HFFc6 (cell line): ENCODE data around the gene CDC123. TPM values are rescaled to one million over a fixed set of nuclear protein-coding genes. Genes with fewer than 3 reads are reported as not detected.
"Not testable (repeated sequence)": the region's sequence is repeated elsewhere in the genome, so short reads cannot be mapped to it uniquely, and the experiment has no call there.

Experiments used
- DNase-seq: peaks from one replicate; pipeline ENCODE4 v3.0.0-alpha.2; 2018
- H3K27ac Mint-ChIP-seq: 2 replicates; pipeline ENCODE4 v1.8.0; 2020; ENCODE audit warnings: mild to moderate bottlenecking, mixed read lengths
- H3K27me3 Mint-ChIP-seq: 2 replicates; pipeline ENCODE4 v1.8.0; 2021; ENCODE audit warnings: mild to moderate bottlenecking, moderate library complexity, mixed read lengths; ENCODE audit not compliant: insufficient read depth
- H3K36me3 Mint-ChIP-seq: 2 replicates; pipeline ENCODE4 v1.8.0; 2021; ENCODE audit warnings: low read depth, mixed read lengths
- H3K4me1 Mint-ChIP-seq: 2 replicates; pipeline ENCODE4 v1.8.0; 2020; ENCODE audit warnings: low read depth, mixed read lengths
- H3K4me3 Mint-ChIP-seq: 2 replicates; pipeline ENCODE4 v1.8.0; 2020; ENCODE audit warnings: mild to moderate bottlenecking, moderate library complexity, mixed read lengths
- H3K9me3 Mint-ChIP-seq: 2 replicates; pipeline ENCODE4 v1.8.0; 2020; ENCODE audit warnings: mild to moderate bottlenecking, mixed read lengths
- CTCF ChIP-seq: fragments of 200-600 bp; sonication (generic); IDR thresholded peaks from 2 replicates; pipeline ENCODE4 v1.5.0; 2021; ENCODE audit warnings: antibody characterized with exemption, mild to moderate bottlenecking
- total RNA-seq, 6 experiments: library from RNA; stranded (reverse); fragmentation: NEBNext Ultra II Directional; extraction: Animal tissue kit (Norgen Biotek cat#: 25700); gene quantifications; 2 replicates in 1 of 6; 3 replicates in 5 of 6; pipeline ENCODE4 v1.2.3, GENCODE V29; 2021

The CDC123 gene
- total RNA-seq, 6 experiments from 2014 or later: 90.9 to 116 (median 99.5) TPM

GRCh38 chr10:12214763-12215218 is 18.8 kb downstream of the CDC123 start:
- DNase-seq: peak; percentile 37
- Mint-ChIP-seq H3K4me3 (no peak overlapping the region), H3K27ac (peak overlapping the region; percentile 36), H3K4me1 (peaks cover 13% of the 10 kb centered on the region), H3K27me3 (no peaks in the 10 kb centered on the region), H3K36me3 (peaks cover 34% of the 10 kb centered on the region), H3K9me3 (no peaks in the 10 kb centered on the region)
- TF ChIP-seq CTCF: peak; percentile 90

- Mint-ChIP-seq H3K27ac (peak overlapping the region; percentile 21; the same call in 1 of the 2 replicates), H3K4me1 (peaks cover 36% of the 10 kb centered on the region), H3K9me3 (no peaks in the 10 kb centered on the region; the same call in 1 of the 2 replicates), H3K27me3 (peaks cover 4% of the 10 kb centered on the region; the same call in 1 of the 2 replicates), H3K36me3 (peaks cover 39% of the 10 kb centered on the region), H3K4me3 (no peak overlapping the region)
- DNase-seq: no peak
- TF ChIP-seq CTCF: no peak
Observed at GRCh38 chr10:12218991-12219390, 23.0 kb downstream of the CDC123 start.

- peaks cover 4% of the 10 kb centered on the region; the same call in 1 of the 2 replicates for H3K27me3 Mint-ChIP-seq
- H3K9me3 Mint-ChIP-seq: no peaks in the 10 kb centered on the region; the same call in 1 of the 2 replicates
- H3K27ac Mint-ChIP-seq: peak overlapping the region; percentile 86
- TF ChIP-seq CTCF: no peak
- no peak for DNase-seq
- peaks cover 27% of the 10 kb centered on the region for H3K4me1 Mint-ChIP-seq
- peaks cover 47% of the 10 kb centered on the region for H3K36me3 Mint-ChIP-seq
- no peak overlapping the region for H3K4me3 Mint-ChIP-seq
Observed at GRCh38 chr10:12221323-12222298, 25.6 kb downstream of the CDC123 start.

- Mint-ChIP-seq H3K9me3 (no peaks in the 10 kb centered on the region; the same call in 1 of the 2 replicates), H3K27ac (no peak overlapping the region), H3K27me3 (peaks cover 3% of the 10 kb centered on the region; the same call in 1 of the 2 replicates), H3K4me3 (no peak overlapping the region), H3K36me3 (peaks cover 37% of the 10 kb centered on the region), H3K4me1 (peaks cover 21% of the 10 kb centered on the region)
- DNase-seq: no peak
- TF ChIP-seq CTCF: no peak
Observed at GRCh38 chr10:12225444-12225843, 29.5 kb downstream of the CDC123 start.

- not testable (repeated sequence) for H3K4me3 Mint-ChIP-seq, H3K27ac Mint-ChIP-seq, H3K27me3 Mint-ChIP-seq, H3K9me3 Mint-ChIP-seq, DNase-seq
- H3K36me3 Mint-ChIP-seq: peaks cover 34% of the 10 kb centered on the region
- peaks cover 18% of the 10 kb centered on the region for H3K4me1 Mint-ChIP-seq
Observed at GRCh38 chr10:12226438-12226837, 30.4 kb downstream of the CDC123 start.

GRCh38 chr10:12228851-12229250 is 32.9 kb downstream of the CDC123 start:
- H3K36me3 Mint-ChIP-seq: peaks cover 29% of the 10 kb centered on the region
- no peak overlapping the region for H3K27ac Mint-ChIP-seq
- no peaks in the 10 kb centered on the region for H3K27me3 Mint-ChIP-seq
- no peak overlapping the region for H3K4me3 Mint-ChIP-seq
- H3K4me1 Mint-ChIP-seq: peaks cover 4% of the 10 kb centered on the region
- no peaks in the 10 kb centered on the region for H3K9me3 Mint-ChIP-seq
- TF ChIP-seq CTCF: no peak
- no peak for DNase-seq

GRCh38 chr10:12234687-12235086 is 38.7 kb downstream of the CDC123 start:
- H3K27me3 Mint-ChIP-seq, H3K4me3 Mint-ChIP-seq, H3K4me1 Mint-ChIP-seq, DNase-seq, H3K27ac Mint-ChIP-seq, H3K9me3 Mint-ChIP-seq: not testable (repeated sequence)
- peaks cover 24% of the 10 kb centered on the region for H3K36me3 Mint-ChIP-seq
